Neural progenitor cell (in vitro differentiated cells): Measurements from ENCODE around the gene ZFHX3.

Experiments
- CTCF ChIP-seq: fragments of 200-600 bp; sonication (generic); IDR thresholded peaks from 2 replicates; pipeline ENCODE4 v1.5.1; 2017; ENCODE audit warnings: antibody characterized with exemption, mild to moderate bottlenecking
- EZH2phosphoT487 ChIP-seq: fragments of 200-600 bp; sonication (generic); IDR thresholded peaks from 2 replicates; pipeline ENCODE4 v1.6.1; 2017; ENCODE audit warnings: antibody characterized with exemption

- TF ChIP-seq CTCF (no peak), EZH2phosphoT487 (no peak)
Observed at GRCh38 chr16:72991644-72992043, 56.3 kb downstream of the ZFHX3 start.
